PC-3 (cell line): ENCODE results near the gene VSTM2L.
"Not testable (repeated sequence)": the region's sequence is repeated elsewhere in the genome, so short reads cannot be mapped to it uniquely, and the experiment has no call there.

Experiments
- EZH2 ChIP-seq: fragments of 300-600 bp; sonication (generic); IDR thresholded peaks from one replicate; pipeline ENCODE4 v1.6.1; 2017; ENCODE audit warnings: antibody characterized with exemption, mild to moderate bottlenecking, low read length; ENCODE audit not compliant: unreplicated experiment
- EZH2phosphoT487 ChIP-seq: fragments of 300-600 bp; sonication (generic); IDR thresholded peaks from 2 replicates; pipeline ENCODE4 v1.6.1; 2018; ENCODE audit warnings: mild to moderate bottlenecking, antibody characterized with exemption, low read length, borderline replicate concordance
- TF ChIP-seq, protein P1 (sequence below): fragments of 300-600 bp; sonication (generic); conservative IDR thresholded peaks from 2 replicates; pipeline ENCODE4 v1.5.1; 2017; ENCODE audit warnings: antibody characterized with exemption, low read depth, mild to moderate bottlenecking, low read length

- TF ChIP-seq, protein P1, sequence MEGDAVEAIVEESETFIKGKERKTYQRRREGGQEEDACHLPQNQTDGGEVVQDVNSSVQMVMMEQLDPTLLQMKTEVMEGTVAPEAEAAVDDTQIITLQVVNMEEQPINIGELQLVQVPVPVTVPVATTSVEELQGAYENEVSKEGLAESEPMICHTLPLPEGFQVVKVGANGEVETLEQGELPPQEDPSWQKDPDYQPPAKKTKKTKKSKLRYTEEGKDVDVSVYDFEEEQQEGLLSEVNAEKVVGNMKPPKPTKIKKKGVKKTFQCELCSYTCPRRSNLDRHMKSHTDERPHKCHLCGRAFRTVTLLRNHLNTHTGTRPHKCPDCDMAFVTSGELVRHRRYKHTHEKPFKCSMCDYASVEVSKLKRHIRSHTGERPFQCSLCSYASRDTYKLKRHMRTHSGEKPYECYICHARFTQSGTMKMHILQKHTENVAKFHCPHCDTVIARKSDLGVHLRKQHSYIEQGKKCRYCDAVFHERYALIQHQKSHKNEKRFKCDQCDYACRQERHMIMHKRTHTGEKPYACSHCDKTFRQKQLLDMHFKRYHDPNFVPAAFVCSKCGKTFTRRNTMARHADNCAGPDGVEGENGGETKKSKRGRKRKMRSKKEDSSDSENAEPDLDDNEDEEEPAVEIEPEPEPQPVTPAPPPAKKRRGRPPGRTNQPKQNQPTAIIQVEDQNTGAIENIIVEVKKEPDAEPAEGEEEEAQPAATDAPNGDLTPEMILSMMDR: not testable (repeated sequence)
- not testable (repeated sequence) for TF ChIP-seq EZH2phosphoT487, EZH2
Measured at GRCh38 chr20:37856034-37856433, 46.9 kb upstream of the VSTM2L start.
